Inflammatory macrophage treated with lipopolysaccharide for 1 hour (primary cell): ENCODE results near the gene MAGED4.
"Not testable (repeated sequence)": the region's sequence is repeated elsewhere in the genome, so short reads cannot be mapped to it uniquely, and the experiment has no call there.

Experiments used
- DNase-seq, 2 donors: peaks; one replicate each; pipeline ENCODE4 v3.0.0-alpha.2; 2020 to 2022

MAGED4 gene

DNA sequence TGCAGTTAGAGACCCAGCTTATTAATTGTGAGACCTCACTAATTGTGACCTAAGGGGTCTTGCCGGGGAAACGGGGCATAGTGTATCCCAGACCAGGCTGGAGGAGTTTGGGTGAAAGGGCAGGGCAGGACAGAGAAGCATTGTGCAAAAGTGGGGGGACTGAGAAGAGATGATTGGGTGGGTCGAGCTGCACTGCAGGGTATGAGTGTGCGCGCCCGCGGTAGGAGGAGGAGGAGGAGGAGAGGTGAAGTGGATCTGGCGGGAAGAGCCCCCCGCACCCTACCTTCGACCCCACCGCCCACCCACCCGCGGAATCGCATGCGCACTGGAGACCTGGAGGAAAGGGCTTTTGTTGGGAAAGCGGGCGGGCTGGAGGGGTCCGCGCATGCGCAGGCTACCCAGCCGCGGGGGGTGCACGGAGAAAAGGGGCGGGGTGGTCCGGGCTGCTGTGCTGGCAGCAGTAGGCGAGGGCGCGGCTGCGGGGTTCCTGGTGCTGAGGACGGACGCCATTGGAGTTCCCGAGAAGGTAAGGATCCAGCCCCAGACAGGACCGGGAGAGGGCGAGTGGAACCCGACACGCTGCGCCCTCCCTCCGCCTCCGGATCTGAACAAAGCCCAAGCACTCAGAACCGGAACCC is at the start of gene MAGED4:
Gene MAGED4, plus strand, starts transcription at position 449 of the 638 bp plus-strand sequence. CDS start 1,035 bp downstream, outside the sequence.
- not testable (repeated sequence) for DNase-seq

DNA sequence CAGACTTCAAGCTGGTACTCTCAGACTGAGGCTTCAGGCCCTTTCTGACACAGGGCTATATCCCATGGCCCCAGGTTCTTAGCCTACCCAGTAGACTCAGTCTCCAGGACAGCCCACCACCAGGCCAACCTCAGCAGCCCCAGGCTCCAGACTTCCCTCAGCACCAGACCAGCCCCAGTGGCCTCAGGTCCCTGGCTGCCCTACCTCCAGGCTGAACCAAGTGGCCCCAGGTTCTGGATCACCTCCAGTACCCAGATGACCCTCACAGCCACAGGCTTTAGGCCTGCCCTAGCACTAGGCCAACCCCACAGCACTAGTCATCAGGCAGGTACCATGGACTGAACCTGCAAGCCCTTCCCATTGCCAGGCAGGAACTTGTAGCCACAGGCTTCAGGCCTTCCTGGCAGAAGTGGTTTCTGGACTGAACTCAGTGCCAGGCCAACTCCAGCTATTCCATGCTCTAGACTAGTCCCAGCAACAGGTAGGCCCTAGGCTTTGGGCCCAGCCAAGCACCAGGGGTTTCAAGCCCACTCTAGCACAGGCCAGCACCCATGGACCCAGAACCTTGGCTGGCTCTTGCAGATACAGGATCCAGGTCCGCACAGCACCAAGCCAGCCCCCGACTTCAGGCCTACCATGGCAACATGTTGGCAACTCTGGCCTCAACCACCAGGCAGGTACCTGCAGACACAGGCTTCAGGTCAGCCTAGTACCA is 45.7 kb upstream of the MAGED4 start:
- no peak for DNase-seq

DNA sequence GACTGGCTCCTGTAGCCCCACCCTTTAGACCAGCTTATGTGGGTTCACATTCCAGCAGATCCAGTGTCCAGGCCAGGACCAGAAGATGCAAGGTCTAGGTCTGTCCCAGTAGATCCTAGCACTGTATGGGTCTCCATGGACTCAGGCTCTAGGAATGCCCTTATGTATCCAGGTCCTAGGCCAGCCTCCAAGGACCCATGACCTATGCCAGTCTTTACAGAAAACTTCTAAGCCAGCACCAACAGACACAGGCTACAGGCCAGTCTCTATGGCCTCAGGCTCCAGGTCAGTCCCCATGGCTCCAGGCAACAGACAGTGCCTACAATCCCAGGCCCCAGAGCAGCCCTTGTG is 45.2 kb upstream of the MAGED4 start:
- DNase-seq = no peak

GRCh38 chrX:52140020-52140419 is 44.7 kb upstream of the MAGED4 start:
- DNase-seq = no peak

DNA sequence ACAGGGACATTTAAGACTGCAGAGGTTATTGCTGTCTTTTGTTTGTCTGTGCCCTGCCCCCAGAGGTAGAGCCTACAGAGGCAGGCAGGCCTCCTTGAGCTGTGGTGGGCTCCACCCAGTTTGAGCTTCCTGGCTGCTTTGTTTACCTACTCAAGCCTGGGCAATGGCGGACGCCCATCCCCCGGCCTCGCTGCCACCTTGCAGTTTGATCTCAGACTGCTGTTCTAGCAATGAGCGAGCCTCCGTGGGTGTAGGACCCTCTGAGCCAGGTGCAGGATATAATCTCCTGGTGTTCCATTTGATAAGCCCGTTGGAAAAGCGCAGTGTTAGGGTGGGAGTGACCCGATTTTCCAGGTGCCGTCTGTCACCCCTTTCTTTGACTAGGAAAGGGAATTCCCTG is 34.0 kb upstream of the MAGED4 start:
- not testable (repeated sequence) for DNase-seq

DNA sequence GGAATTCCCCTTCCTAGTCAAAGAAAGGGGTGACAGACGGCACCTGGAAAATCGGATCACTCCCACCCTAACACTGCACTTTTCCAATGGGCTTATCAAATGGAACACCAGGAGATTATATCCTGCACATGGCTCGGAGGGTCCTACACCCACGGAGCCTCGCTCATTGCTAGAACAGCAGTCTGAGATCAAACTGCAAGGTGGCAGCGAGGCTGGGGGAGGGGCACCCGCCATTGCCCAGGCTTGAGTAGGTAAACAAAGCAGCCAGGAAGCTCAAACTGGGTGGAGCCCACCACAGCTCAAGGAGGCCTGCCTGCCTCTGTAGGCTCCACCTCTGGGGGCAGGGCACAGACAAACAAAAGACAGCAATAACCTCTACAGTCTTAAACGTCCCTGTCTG is 24.5 kb upstream of the MAGED4 start:
- DNase-seq = not testable (repeated sequence)

- DNase-seq = no peak
These were observed 17.8 kb upstream of the MAGED4 start for GRCh38 chrX:52166840-52167239.

GRCh38 chrX:52171055-52171454 is 13.6 kb upstream of the MAGED4 start:
- DNase-seq = not testable (repeated sequence)

DNA sequence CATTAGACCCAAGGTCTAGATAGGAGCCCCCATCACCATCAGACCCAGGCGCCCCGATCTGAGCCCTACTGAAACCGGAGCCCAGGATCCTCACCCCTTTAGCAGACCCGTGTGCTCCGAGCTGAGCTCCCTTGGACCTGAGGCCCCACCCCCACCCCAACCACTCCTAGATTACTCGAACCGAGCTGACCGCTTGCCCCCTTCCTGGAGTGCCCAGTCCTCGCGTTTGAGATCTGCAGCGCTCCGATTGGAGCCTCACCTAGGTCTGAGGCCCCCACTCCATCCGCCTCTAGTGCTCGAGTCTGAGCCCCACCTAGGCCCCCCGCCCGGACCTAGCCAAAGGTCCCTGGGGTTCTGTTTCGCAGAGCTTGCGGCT is 378 bp downstream of the MAGED4 start:
- not testable (repeated sequence) for DNase-seq

- not testable (repeated sequence) for DNase-seq
These were observed 26.7 kb downstream of the MAGED4 start for GRCh38 chrX:52211405-52211804.

DNA sequence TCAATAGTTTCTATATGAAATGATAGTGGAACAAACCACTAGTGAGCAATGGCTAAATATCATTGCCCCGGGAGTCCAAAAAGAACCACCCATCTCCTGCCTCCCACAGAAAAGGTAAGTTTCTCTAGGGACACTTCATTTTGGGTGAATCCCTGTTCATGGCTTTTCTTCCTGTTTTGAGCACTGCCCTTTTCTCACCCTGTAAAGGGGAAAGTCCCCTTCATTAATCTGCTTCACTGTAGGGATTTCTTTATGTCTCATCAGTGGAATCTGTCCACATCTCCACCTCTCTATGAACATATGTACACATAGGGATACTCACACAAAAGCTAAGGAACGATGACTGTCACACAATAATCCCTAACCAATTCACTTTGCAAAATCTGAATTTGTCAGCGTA is 28.6 kb downstream of the MAGED4 start:
- no peak for DNase-seq

GRCh38 chrX:52216541-52216940 is 31.9 kb downstream of the MAGED4 start:
- no peak for DNase-seq

- DNase-seq = no peak
These were observed 32.9 kb downstream of the MAGED4 start for GRCh38 chrX:52217494-52218160.

GRCh38 chrX:52220936-52221335 is 36.2 kb downstream of the MAGED4 start:
- no peak for DNase-seq
